ENCODE data around the gene MNAT1.
A peak's percentile ranks its signal among the peaks of the same experiment; 100 is the strongest.
"Not testable (repeated sequence)": the region's sequence is repeated elsewhere in the genome, so short reads cannot be mapped to it uniquely, and the experiment has no call there.

The MNAT1 gene

GRCh38 chr14:60805841-60806430 is 71.4 kb downstream of the MNAT1 start:
- peak; percentile 91 for ATAC-seq
- DNase-seq, result no peak

GRCh38 chr14:60807247-60807646 is 72.7 kb downstream of the MNAT1 start:
- ATAC-seq, result no peak

GRCh38 chr14:60807971-60808370 is 73.4 kb downstream of the MNAT1 start:
- no peak for ATAC-seq
- no peak for DNase-seq

More at GRCh38 chr14:60807247-60807646, 72.7 kb downstream of the MNAT1 start:
- no peak for DNase-seq

GRCh38 chr14:60812987-60813386 is 78.4 kb downstream of the MNAT1 start:
- ATAC-seq, result peak; percentile 19
- no peak for DNase-seq

GRCh38 chr14:60815371-60815770 is 80.8 kb downstream of the MNAT1 start:
- no peak for DNase-seq
- no peak for ATAC-seq

- DNase-seq (no peak), ATAC-seq (no peak)
Observed at GRCh38 chr14:60817113-60817512, 82.6 kb downstream of the MNAT1 start.

GRCh38 chr14:60819575-60819974 is 85.0 kb downstream of the MNAT1 start:
- ATAC-seq, result no peak
- no peak for DNase-seq

GRCh38 chr14:60838601-60839000 is 104.0 kb downstream of the MNAT1 start:
- ATAC-seq, result no peak
- DNase-seq, result no peak

GRCh38 chr14:60839057-60839456 is 104.5 kb downstream of the MNAT1 start:
- DNase-seq, result no peak
- no peak for ATAC-seq

- no peak for ATAC-seq
- no peak for DNase-seq
Observed at GRCh38 chr14:60839657-60840056, 105.1 kb downstream of the MNAT1 start.

GRCh38 chr14:60840313-60840712 is 105.8 kb downstream of the MNAT1 start:
- ATAC-seq (no peak), DNase-seq (no peak)

- DNase-seq (no peak), ATAC-seq (no peak)
Observed at GRCh38 chr14:60845523-60845922, 111.0 kb downstream of the MNAT1 start.

- DNase-seq (no peak), ATAC-seq (no peak)
Observed at GRCh38 chr14:60848066-60848465, 113.5 kb downstream of the MNAT1 start.

- not testable (repeated sequence) for ATAC-seq, DNase-seq
Observed at GRCh38 chr14:60851692-60852091, 117.1 kb downstream of the MNAT1 start.

GRCh38 chr14:60856111-60856510 is 121.5 kb downstream of the MNAT1 start:
- no peak for DNase-seq
- peak; percentile 32 for ATAC-seq

GRCh38 chr14:60859525-60859924 is 125.0 kb downstream of the MNAT1 start:
- DNase-seq (no peak), ATAC-seq (no peak)

GRCh38 chr14:60861545-60862140 is 127.1 kb downstream of the MNAT1 start:
- no peak for DNase-seq
- no peak for ATAC-seq

GRCh38 chr14:60862283-60862682 is 127.7 kb downstream of the MNAT1 start:
- no peak for DNase-seq
- no peak for ATAC-seq

- ATAC-seq (no peak), DNase-seq (no peak)
Observed at GRCh38 chr14:60863249-60863648, 128.7 kb downstream of the MNAT1 start.

GRCh38 chr14:60865378-60866127 is 131.0 kb downstream of the MNAT1 start:
- DNase-seq, result no peak
- ATAC-seq, result no peak

GRCh38 chr14:60867503-60868172 is 133.1 kb downstream of the MNAT1 start:
- DNase-seq (no peak), ATAC-seq (peak; percentile 97)

- ATAC-seq (no peak), DNase-seq (no peak)
Observed at GRCh38 chr14:60878121-60878520, 143.6 kb downstream of the MNAT1 start.

GRCh38 chr14:60878536-60878935 is 144.0 kb downstream of the MNAT1 start:
- peak; percentile 80 for ATAC-seq

More at GRCh38 chr14:60878536-60878935, 144.0 kb downstream of the MNAT1 start:
- DNase-seq, result no peak

Data from stimulated activated naive CD8-positive, alpha-beta T cell treated with anti-CD3 and anti-CD28 coated beads, Interleukin-15, Interleukin-2, amounts not matched to agents 100 U/mL and 50 U/mL, for 24 hours (primary cell).